ENCODE measurements around the gene FBXO10. TPM values are rescaled to one million over a fixed set of nuclear protein-coding genes. Genes with fewer than 3 reads are reported as not detected.

FBXO10 gene
- total RNA-seq, 1 donor from 2014 or later: 18.3 TPM

DNA sequence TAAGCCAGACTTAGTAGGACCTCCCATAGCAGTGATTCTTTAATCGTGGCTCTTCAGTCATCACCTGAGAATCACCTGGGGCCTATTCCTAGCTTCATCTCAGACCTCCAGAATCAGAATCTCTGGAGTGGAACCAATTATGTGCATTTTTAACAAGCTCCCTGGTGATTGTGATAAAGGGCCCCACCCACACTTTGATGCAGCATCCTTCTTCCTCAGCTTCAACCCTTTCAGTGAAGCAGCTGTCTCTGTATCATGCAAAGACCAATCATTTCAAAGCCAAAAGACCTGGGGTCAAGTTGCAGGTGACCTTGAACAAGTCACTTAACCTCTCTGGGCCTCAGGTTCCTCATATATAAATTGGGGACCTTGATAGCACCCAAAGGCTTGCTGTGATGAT is 17.1 kb downstream of the FBXO10 start:
- no peaks in the 10 kb centered on the region for H3K9me3 ChIP-seq (ENCODE audit: control insufficient read depth in 3 of 3, low read length in 3 of 3)
- H3K36me3 ChIP-seq (ENCODE audit: control insufficient read depth in 3 of 3, insufficient read depth in 3 of 3, low read length in 3 of 3): peaks cover 0 to 2% (median 0%) of the 10 kb centered on the region in 3 donors
- H3K4me3 ChIP-seq (ENCODE audit: low read length in 3 of 3): no peak overlapping the region
- peaks cover 0 to 9% (median 5%) of the 10 kb centered on the region in 3 donors for H3K4me1 ChIP-seq (ENCODE audit: control insufficient read depth in 3 of 3, insufficient read depth in 3 of 3, low read length in 3 of 3)
- no peak overlapping the region for H3K27ac ChIP-seq (ENCODE audit: low read depth, low read length)
- H3K27me3 ChIP-seq (ENCODE audit: control insufficient read depth in 3 of 3, insufficient read depth in 3 of 3, low read length in 3 of 3): no peaks in the 10 kb centered on the region
- H3K9ac ChIP-seq (ENCODE audit: low read depth in 1 of 3, low read length in 3 of 3): no peak overlapping the region

DNA sequence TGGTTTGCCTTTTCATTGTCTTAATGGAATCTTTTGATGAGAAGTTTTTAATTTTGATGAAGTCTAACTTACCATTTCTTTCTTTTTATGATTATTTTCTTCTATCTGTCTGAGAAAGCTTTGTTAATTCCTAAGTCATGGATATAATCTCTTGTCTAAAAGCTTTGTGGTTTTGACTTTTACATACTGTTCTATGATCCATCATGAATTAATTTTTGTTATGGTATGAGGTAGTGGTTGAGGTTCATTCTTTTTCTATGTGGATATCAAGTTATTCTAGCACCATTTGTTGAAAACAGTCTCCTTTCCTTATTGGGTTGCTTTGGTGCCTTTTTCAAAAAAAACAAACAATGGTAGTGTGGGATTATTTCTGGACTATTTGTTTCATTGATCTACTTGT is 20.4 kb downstream of the FBXO10 start:
- no peak overlapping the region for H3K27ac ChIP-seq (ENCODE audit: low read depth, low read length)
- H3K4me3 ChIP-seq (ENCODE audit: low read length in 3 of 3): no peak overlapping the region
- H3K36me3 ChIP-seq (ENCODE audit: control insufficient read depth in 3 of 3, insufficient read depth in 3 of 3, low read length in 3 of 3): no peaks in the 10 kb centered on the region
- no peaks in the 10 kb centered on the region for H3K27me3 ChIP-seq (ENCODE audit: control insufficient read depth in 3 of 3, insufficient read depth in 3 of 3, low read length in 3 of 3)
- no peaks in the 10 kb centered on the region for H3K9me3 ChIP-seq (ENCODE audit: control insufficient read depth in 3 of 3, low read length in 3 of 3)
- no peak overlapping the region for H3K9ac ChIP-seq (ENCODE audit: low read depth in 1 of 3, low read length in 3 of 3)
- H3K4me1 ChIP-seq (ENCODE audit: control insufficient read depth in 3 of 3, insufficient read depth in 3 of 3, low read length in 3 of 3): peaks cover 0 to 9% (median 5%) of the 10 kb centered on the region in 3 donors

DNA sequence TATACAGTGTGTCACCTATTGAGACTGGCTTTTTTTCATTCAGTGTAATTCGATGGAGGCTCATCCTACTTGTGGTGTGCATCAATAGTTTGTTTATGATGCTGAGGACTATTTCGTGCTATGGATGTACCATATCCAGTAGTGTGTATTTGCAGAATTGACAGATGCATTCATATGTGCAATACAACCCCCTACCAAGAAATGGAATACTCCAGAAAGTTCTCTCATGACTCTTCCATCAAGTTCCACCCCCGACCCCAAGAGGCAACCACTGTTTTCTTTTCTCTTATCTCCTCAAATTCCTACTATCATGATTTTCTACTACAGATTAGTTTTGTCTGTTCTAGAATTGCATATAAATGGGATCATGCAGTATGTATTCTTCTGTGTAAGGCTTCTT is 21.9 kb downstream of the FBXO10 start:
- no peak overlapping the region for H3K27ac ChIP-seq (ENCODE audit: low read depth, low read length)
- H3K27me3 ChIP-seq (ENCODE audit: control insufficient read depth in 3 of 3, insufficient read depth in 3 of 3, low read length in 3 of 3): no peaks in the 10 kb centered on the region
- no peaks in the 10 kb centered on the region for H3K36me3 ChIP-seq (ENCODE audit: control insufficient read depth in 3 of 3, insufficient read depth in 3 of 3, low read length in 3 of 3)
- H3K4me1 ChIP-seq (ENCODE audit: control insufficient read depth in 3 of 3, insufficient read depth in 3 of 3, low read length in 3 of 3): peaks cover 0 to 4% (median 2%) of the 10 kb centered on the region in 3 donors
- H3K9ac ChIP-seq (ENCODE audit: low read depth in 1 of 3, low read length in 3 of 3): no peak overlapping the region
- H3K4me3 ChIP-seq (ENCODE audit: low read length in 3 of 3): no peak overlapping the region
- H3K9me3 ChIP-seq (ENCODE audit: control insufficient read depth in 3 of 3, low read length in 3 of 3): no peaks in the 10 kb centered on the region

DNA sequence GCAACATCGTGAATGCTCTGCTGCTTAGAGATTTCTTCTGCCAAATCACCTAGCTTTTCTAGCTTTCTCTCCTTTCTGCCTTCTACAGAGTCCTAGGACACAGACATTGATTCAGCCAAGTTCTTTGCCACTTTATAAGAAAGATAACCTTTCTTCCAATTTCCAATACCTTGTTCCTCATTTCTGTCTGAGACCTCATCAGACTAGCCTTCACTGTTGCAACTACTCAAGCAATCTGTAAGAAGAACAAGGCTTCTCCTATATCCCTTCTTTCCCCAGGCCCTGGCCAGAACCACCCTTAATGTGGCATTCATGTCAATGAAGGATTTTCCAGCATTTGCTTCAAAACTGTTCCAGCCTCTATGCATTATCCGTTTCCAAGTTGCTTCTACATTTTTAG is 24.3 kb downstream of the FBXO10 start:
- H3K9me3 ChIP-seq (ENCODE audit: control insufficient read depth in 3 of 3, low read length in 3 of 3): no peaks in the 10 kb centered on the region
- H3K9ac ChIP-seq (ENCODE audit: low read depth in 1 of 3, low read length in 3 of 3): no peak overlapping the region
- H3K36me3 ChIP-seq (ENCODE audit: control insufficient read depth in 3 of 3, insufficient read depth in 3 of 3, low read length in 3 of 3): no peaks in the 10 kb centered on the region
- no peaks in the 10 kb centered on the region for H3K27me3 ChIP-seq (ENCODE audit: control insufficient read depth in 3 of 3, insufficient read depth in 3 of 3, low read length in 3 of 3)
- H3K4me1 ChIP-seq (ENCODE audit: control insufficient read depth in 3 of 3, insufficient read depth in 3 of 3, low read length in 3 of 3): peaks cover 0 to 4% (median 2%) of the 10 kb centered on the region in 3 donors
- no peak overlapping the region for H3K27ac ChIP-seq (ENCODE audit: low read depth, low read length)
- H3K4me3 ChIP-seq (ENCODE audit: low read length in 3 of 3): no peak overlapping the region

DNA sequence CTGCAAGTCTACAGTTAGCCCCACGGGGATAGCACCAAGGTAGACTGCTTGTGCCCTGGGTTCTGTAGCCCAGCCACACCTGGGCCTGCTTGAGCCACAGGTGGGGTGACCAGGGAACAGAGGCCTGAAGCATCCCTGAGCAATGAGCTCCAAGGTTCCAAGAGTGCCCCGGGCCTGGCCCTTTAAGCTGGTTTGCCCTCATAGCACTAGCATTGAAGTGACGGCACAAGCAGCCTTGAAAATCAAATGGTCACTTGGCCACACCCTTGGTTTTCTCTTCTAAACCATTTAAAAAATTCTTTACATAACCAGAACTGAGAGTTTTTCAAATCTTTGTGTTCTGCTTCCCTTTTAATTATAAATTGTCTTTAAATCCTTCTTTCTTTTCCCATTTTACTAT is 24.7 kb downstream of the FBXO10 start:
- no peaks in the 10 kb centered on the region for H3K9me3 ChIP-seq (ENCODE audit: control insufficient read depth in 3 of 3, low read length in 3 of 3)
- no peak overlapping the region for H3K4me3 ChIP-seq (ENCODE audit: low read length in 3 of 3)
- H3K9ac ChIP-seq (ENCODE audit: low read depth in 1 of 3, low read length in 3 of 3): no peak overlapping the region
- H3K4me1 ChIP-seq (ENCODE audit: control insufficient read depth in 3 of 3, insufficient read depth in 3 of 3, low read length in 3 of 3): peaks cover 0 to 4% (median 2%) of the 10 kb centered on the region in 3 donors
- no peaks in the 10 kb centered on the region for H3K27me3 ChIP-seq (ENCODE audit: control insufficient read depth in 3 of 3, insufficient read depth in 3 of 3, low read length in 3 of 3)
- H3K36me3 ChIP-seq (ENCODE audit: control insufficient read depth in 3 of 3, insufficient read depth in 3 of 3, low read length in 3 of 3): no peaks in the 10 kb centered on the region
- H3K27ac ChIP-seq (ENCODE audit: low read depth, low read length): no peak overlapping the region

DNA sequence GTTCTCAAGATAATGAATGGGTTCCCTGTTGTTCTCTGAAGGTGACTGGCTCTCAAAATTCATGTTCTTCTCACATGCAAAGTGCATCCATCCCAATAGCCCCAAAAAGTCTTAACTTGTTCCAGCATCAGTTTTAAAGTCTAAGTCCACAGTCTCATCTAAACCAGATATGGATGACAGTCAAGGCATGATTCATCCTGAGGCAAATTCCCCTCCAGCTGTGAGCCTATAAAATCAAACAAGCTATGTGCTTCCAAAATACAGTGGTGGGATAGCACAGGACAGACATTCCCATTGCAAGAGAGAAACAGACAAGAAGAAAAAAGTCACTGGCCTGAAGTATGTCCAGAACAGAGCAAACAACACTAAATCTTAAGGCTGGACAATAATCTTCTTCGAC is 25.4 kb downstream of the FBXO10 start:
- no peak overlapping the region for H3K27ac ChIP-seq (ENCODE audit: low read depth, low read length)
- H3K4me1 ChIP-seq (ENCODE audit: control insufficient read depth in 3 of 3, insufficient read depth in 3 of 3, low read length in 3 of 3): peaks cover 0 to 4% (median 2%) of the 10 kb centered on the region in 3 donors
- H3K9ac ChIP-seq (ENCODE audit: low read depth in 1 of 3, low read length in 3 of 3): no peak overlapping the region

DNA sequence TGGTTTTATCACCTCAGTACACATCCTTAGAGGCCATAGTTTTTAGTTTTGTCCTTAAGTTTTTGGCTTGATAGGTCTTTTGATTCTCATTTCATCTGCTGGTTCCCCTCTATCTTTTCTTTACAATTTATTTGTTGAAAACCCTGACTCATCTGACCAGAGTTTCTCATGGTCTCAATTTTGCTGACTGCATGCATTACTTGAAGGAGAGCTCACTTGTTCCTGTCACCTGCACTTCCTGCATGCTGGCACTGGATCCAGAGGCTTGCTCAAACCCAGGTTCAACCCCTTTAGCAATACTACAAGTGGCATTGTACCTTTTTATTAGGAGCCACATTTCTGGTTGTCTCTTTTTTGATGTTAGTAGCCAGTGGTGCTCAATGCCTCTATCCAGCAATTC is 26.7 kb downstream of the FBXO10 start:
- no peak overlapping the region for H3K27ac ChIP-seq (ENCODE audit: low read depth, low read length)
- H3K4me3 ChIP-seq (ENCODE audit: low read length in 3 of 3): no peak overlapping the region
- no peaks in the 10 kb centered on the region for H3K27me3 ChIP-seq (ENCODE audit: control insufficient read depth in 3 of 3, insufficient read depth in 3 of 3, low read length in 3 of 3)
- H3K9ac ChIP-seq (ENCODE audit: low read depth in 1 of 3, low read length in 3 of 3): no peak overlapping the region
- H3K9me3 ChIP-seq (ENCODE audit: control insufficient read depth in 3 of 3, low read length in 3 of 3): no peaks in the 10 kb centered on the region
- H3K4me1 ChIP-seq (ENCODE audit: control insufficient read depth in 3 of 3, insufficient read depth in 3 of 3, low read length in 3 of 3): peaks cover 0 to 4% (median 2%) of the 10 kb centered on the region in 3 donors
- no peaks in the 10 kb centered on the region for H3K36me3 ChIP-seq (ENCODE audit: control insufficient read depth in 3 of 3, insufficient read depth in 3 of 3, low read length in 3 of 3)

More for the DNA sequence above, 25.4 kb downstream of the FBXO10 start:
- Histone ChIP-seq H3K36me3 (ENCODE audit: control insufficient read depth in 3 of 3, insufficient read depth in 3 of 3, low read length in 3 of 3) (no peaks in the 10 kb centered on the region), H3K9me3 (ENCODE audit: control insufficient read depth in 3 of 3, low read length in 3 of 3) (no peaks in the 10 kb centered on the region), H3K4me3 (ENCODE audit: low read length in 3 of 3) (no peak overlapping the region), H3K27me3 (ENCODE audit: control insufficient read depth in 3 of 3, insufficient read depth in 3 of 3, low read length in 3 of 3) (no peaks in the 10 kb centered on the region)

DNA sequence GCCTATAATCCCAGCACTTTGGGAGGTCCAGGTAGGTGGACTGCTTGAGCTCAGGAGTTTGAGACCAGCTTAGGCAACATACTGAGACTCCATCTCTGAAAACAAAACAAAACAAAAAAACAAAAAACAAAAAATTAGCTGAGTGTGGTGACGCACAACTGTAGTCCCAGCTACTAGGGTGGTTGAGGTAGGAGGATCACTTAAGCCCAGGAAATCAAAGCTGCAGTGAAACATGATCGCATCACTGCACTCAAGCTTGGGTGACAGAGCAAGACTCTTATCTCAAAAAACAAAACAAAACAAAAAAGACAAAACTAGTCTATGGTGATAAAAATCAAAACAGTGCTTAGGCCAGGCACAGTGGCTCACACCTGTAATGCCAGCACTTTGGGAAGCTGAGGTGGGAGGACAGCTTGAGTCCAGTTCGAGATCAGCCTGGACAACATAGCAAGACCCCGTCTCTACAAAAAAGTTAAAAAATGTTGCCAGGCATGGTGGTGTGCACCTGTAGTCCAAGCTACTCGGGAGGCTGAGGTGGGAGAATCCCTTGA is 28.8 kb downstream of the FBXO10 start:
- Histone ChIP-seq H3K9me3 (ENCODE audit: control insufficient read depth in 3 of 3, low read length in 3 of 3) (no peaks in the 10 kb centered on the region), H3K27me3 (ENCODE audit: control insufficient read depth in 3 of 3, insufficient read depth in 3 of 3, low read length in 3 of 3) (no peaks in the 10 kb centered on the region), H3K36me3 (ENCODE audit: control insufficient read depth in 3 of 3, insufficient read depth in 3 of 3, low read length in 3 of 3) (no peaks in the 10 kb centered on the region), H3K27ac (ENCODE audit: low read depth, low read length) (no peak overlapping the region), H3K9ac (ENCODE audit: low read depth in 1 of 3, low read length in 3 of 3) (no peak overlapping the region), H3K4me3 (ENCODE audit: low read length in 3 of 3) (no peak overlapping the region), H3K4me1 (ENCODE audit: control insufficient read depth in 3 of 3, insufficient read depth in 3 of 3, low read length in 3 of 3) (peaks cover 0 to 4% (median 2%) of the 10 kb centered on the region in 3 donors)

DNA sequence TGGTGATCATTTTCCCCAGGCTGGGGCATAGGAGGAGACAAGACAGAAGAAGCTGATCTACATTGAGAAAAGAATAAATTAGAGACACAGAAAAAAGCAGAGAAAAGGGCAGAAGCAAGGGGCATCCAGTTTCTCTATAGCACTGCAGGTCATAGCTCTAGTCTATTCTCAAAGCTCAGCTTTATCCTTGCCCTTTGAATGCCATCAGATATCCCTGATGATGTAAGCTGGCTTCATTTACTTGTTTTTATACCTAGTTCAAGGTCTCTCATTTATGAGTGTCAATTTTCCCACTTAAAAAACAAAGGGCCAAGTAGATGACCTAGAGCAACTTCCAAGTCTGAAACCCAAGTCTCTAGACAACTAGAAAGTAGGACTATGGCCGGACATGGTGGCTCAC is 32.7 kb downstream of the FBXO10 start:
- Histone ChIP-seq H3K9ac (ENCODE audit: low read depth in 1 of 3, low read length in 3 of 3) (no peak overlapping the region), H3K4me1 (ENCODE audit: control insufficient read depth in 3 of 3, insufficient read depth in 3 of 3, low read length in 3 of 3) (peaks cover 7 to 14% (median 9%) of the 10 kb centered on the region in 3 donors), H3K27me3 (ENCODE audit: control insufficient read depth in 3 of 3, insufficient read depth in 3 of 3, low read length in 3 of 3) (no peaks in the 10 kb centered on the region), H3K27ac (ENCODE audit: low read depth, low read length) (no peak overlapping the region), H3K4me3 (ENCODE audit: low read length in 3 of 3) (no peak overlapping the region), H3K9me3 (ENCODE audit: control insufficient read depth in 3 of 3, low read length in 3 of 3) (no peaks in the 10 kb centered on the region), H3K36me3 (ENCODE audit: control insufficient read depth in 3 of 3, insufficient read depth in 3 of 3, low read length in 3 of 3) (peaks cover 5 to 13% (median 8%) of the 10 kb centered on the region in 3 donors)

DNA sequence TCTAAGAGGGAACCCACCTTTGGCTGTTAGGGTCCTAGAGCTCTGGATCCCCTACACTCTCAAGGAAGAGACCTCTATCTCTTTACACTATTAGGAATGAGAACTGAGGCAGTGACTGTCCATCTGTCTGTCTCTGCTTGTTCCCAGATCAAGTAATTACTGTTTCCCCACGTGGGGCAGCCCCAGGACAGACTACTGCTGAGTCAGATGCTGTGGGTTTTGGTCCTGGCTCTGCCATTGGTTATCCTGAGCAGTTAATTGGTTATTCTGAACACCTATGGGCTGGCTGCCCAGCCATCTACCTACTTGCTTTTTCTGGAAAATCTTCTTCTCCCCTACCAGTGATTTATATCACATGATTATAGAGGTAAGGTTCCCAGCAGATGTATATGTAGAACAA is 33.3 kb downstream of the FBXO10 start:
- no peak overlapping the region for H3K4me3 ChIP-seq (ENCODE audit: low read length in 3 of 3)
- peaks cover 10 to 17% (median 12%) of the 10 kb centered on the region in 3 donors for H3K36me3 ChIP-seq (ENCODE audit: control insufficient read depth in 3 of 3, insufficient read depth in 3 of 3, low read length in 3 of 3)
- H3K4me1 ChIP-seq (ENCODE audit: control insufficient read depth in 3 of 3, insufficient read depth in 3 of 3, low read length in 3 of 3): peaks cover 7 to 14% (median 9%) of the 10 kb centered on the region in 3 donors
- no peak overlapping the region for H3K9ac ChIP-seq (ENCODE audit: low read depth in 1 of 3, low read length in 3 of 3)
- no peak overlapping the region for H3K27ac ChIP-seq (ENCODE audit: low read depth, low read length)
- H3K9me3 ChIP-seq (ENCODE audit: control insufficient read depth in 3 of 3, low read length in 3 of 3): no peaks in the 10 kb centered on the region
- H3K27me3 ChIP-seq (ENCODE audit: control insufficient read depth in 3 of 3, insufficient read depth in 3 of 3, low read length in 3 of 3): no peaks in the 10 kb centered on the region
